Medulla oblongata (tissue), 1 donor: ENCODE data around the gene GTF2IRD1.
"Not testable (repeated sequence)": the region's sequence is repeated elsewhere in the genome, so short reads cannot be mapped to it uniquely, and the experiment has no call there.

Experiments used
- DNase-seq: peaks from one replicate; pipeline ENCODE4 v3.0.0-alpha.2; 2015; ENCODE audit errors: extremely low spot score

Gene GTF2IRD1

GRCh38 chr7:74516214-74516613, 62.5 kb downstream of the GTF2IRD1 start:
- no peak for DNase-seq

- DNase-seq = no peak
These were observed 64.3 kb downstream of the GTF2IRD1 start for GRCh38 chr7:74518041-74518440.

- DNase-seq = no peak
These were observed 64.9 kb downstream of the GTF2IRD1 start for GRCh38 chr7:74518654-74519053.

GRCh38 chr7:74519395-74519794, 65.7 kb downstream of the GTF2IRD1 start:
- DNase-seq = no peak

- DNase-seq = no peak
These were observed 68.1 kb downstream of the GTF2IRD1 start for GRCh38 chr7:74521855-74522254.

GRCh38 chr7:74522281-74522905, 68.7 kb downstream of the GTF2IRD1 start:
- DNase-seq = no peak

GRCh38 chr7:74523015-74523414, 69.3 kb downstream of the GTF2IRD1 start:
- no peak for DNase-seq

- DNase-seq = no peak
These were observed 71.4 kb downstream of the GTF2IRD1 start for GRCh38 chr7:74525140-74525539.

GRCh38 chr7:74525881-74526280, 72.2 kb downstream of the GTF2IRD1 start:
- DNase-seq = no peak

GRCh38 chr7:74526780-74527179, 73.1 kb downstream of the GTF2IRD1 start:
- no peak for DNase-seq

- no peak for DNase-seq
These were observed 74.1 kb downstream of the GTF2IRD1 start for GRCh38 chr7:74527842-74528241.

GRCh38 chr7:74528773-74529172, 75.1 kb downstream of the GTF2IRD1 start:
- DNase-seq = not testable (repeated sequence)

GRCh38 chr7:74535951-74536356, 82.2 kb downstream of the GTF2IRD1 start:
- DNase-seq = no peak

- DNase-seq = not testable (repeated sequence)
These were observed 88.2 kb downstream of the GTF2IRD1 start for GRCh38 chr7:74541937-74542336.

GRCh38 chr7:74542558-74543117, 88.9 kb downstream of the GTF2IRD1 start:
- peak; percentile 47 for DNase-seq

GRCh38 chr7:74544706-74545469, 91.2 kb downstream of the GTF2IRD1 start:
- peak; percentile 8 for DNase-seq

- no peak for DNase-seq
These were observed 92.2 kb downstream of the GTF2IRD1 start for GRCh38 chr7:74545921-74546320.

- DNase-seq = peak; percentile 29
These were observed 99.9 kb downstream of the GTF2IRD1 start for GRCh38 chr7:74553596-74554012.

- DNase-seq = no peak
These were observed 100.5 kb downstream of the GTF2IRD1 start for GRCh38 chr7:74554178-74554577.

- DNase-seq = no peak
These were observed 106.5 kb downstream of the GTF2IRD1 start for GRCh38 chr7:74560086-74560719.

- DNase-seq = no peak
These were observed 108.3 kb downstream of the GTF2IRD1 start for GRCh38 chr7:74561898-74562613.

GRCh38 chr7:74563639-74564038, 109.9 kb downstream of the GTF2IRD1 start:
- DNase-seq = not testable (repeated sequence)
